Stimulated activated CD8-positive, alpha-beta memory T cell treated with anti-CD3 and anti-CD28 coated beads, Interleukin-4, amount 100 ng/mL, for 24 hours (primary cell): Measurements from ENCODE around the gene UNC5B.

Experiments
- DNase-seq: peaks from one replicate; pipeline ENCODE4 v3.0.0-alpha.2; 2020; ENCODE audit warnings: low read depth

The UNC5B gene

DNA sequence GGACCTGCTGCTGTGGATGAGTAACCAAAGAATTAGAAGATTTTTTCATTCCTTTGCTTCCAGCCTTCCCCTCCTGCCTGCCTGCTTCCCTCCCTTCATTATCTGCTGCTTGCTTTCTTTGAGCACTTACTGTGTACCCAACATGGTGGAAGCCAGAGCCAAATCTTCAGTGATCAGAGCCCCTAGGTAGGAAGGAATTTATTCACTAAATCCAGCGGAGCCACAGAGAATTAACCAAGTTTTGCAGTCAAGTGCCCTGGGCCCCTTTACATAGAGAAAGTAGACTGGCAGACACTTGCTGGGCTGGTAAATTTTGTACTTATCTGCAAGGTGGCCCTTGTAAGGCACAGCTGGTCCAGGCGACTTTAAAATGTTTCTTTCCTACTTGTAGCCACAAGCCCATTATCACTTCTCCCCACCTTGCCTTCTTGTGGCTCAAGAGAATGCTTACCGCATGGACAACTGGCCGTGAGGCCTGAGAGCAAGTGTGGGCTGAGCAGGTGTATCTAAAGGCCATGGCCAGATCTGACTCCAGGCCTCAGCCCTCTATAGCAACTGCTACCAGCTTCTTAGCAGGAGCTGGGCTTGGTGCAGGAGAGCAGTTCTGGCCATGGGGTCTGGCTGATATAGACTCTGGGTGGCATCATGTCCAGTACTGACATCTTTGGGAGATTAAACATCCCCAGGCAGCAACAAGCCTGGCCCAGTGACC is 11.1 kb downstream of the UNC5B start:
- no peak for DNase-seq

DNA sequence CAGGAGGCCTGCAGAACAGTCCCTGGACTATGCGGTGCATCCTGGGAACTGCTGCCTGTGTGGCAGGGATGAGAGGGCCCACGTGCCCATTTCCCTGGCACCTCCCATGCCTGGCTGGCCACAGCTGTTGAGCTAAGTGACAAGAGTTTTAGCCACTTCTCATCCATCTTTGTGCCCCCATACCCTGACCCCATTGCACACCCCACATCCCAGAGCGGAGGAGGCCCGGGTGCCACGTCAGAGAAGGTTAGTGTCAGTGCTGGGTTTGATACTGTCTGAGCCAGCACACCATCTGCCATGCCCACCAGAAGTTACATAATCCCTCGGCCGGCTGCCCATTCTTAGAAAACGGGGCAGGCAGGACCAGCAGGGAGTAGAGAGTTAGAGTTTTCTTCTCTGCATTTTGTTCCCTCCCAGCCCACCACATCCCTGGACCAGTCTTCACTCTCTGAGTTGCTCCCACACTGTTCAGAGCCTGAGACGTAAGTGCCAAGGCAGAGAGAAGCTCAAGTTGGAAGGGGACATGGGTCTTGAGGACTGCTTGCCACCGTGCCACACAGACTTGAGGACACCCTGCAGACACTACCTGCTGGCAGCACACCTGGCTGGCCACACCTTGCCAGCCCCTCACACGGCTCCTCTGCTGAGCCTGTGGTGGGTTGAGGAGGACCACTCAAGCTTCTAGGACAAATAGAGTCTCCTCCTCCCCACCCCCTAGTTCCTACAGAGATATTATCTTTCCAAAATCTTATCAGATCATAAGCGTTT is 13.1 kb downstream of the UNC5B start:
- no peak for DNase-seq

DNA sequence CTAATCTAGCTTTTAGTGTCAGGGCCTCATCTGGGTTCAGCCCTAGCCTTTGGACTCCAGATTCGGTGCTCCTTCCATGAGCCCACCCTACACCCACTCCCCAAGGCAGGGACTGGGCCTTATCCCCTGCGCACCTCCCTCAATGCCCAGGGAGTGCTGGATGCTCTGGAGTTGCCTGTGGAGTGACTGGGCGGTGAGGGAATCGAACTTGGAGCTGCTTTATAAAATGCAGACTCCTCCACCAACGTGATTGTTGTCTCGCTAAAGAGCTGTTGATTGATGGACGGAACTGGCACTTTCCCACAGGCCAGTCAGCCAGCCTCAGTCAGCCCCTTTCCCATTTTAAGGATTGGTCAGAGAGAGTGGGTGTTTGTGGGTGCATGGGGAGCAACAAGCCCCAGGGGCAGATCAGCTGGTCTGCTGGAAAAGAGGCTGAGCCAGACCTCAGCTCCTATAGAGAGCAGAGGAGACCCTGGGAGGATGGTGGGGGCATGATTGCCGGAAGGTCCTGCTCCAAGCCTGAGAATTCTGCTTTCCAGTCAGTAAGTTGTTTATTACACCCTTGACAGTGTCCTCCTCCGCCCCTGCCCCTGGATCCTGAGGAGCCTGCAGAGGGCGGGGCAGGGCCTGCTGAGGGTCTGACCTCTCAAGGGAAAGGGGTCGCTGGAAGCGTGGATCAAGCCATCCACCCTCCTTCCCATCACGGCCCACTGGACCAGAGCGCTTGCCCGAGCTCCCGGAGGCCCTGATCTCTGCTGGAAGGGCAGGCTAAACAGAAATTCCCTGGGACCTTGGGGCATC is 16.7 kb downstream of the UNC5B start:
- DNase-seq: no peak

DNA sequence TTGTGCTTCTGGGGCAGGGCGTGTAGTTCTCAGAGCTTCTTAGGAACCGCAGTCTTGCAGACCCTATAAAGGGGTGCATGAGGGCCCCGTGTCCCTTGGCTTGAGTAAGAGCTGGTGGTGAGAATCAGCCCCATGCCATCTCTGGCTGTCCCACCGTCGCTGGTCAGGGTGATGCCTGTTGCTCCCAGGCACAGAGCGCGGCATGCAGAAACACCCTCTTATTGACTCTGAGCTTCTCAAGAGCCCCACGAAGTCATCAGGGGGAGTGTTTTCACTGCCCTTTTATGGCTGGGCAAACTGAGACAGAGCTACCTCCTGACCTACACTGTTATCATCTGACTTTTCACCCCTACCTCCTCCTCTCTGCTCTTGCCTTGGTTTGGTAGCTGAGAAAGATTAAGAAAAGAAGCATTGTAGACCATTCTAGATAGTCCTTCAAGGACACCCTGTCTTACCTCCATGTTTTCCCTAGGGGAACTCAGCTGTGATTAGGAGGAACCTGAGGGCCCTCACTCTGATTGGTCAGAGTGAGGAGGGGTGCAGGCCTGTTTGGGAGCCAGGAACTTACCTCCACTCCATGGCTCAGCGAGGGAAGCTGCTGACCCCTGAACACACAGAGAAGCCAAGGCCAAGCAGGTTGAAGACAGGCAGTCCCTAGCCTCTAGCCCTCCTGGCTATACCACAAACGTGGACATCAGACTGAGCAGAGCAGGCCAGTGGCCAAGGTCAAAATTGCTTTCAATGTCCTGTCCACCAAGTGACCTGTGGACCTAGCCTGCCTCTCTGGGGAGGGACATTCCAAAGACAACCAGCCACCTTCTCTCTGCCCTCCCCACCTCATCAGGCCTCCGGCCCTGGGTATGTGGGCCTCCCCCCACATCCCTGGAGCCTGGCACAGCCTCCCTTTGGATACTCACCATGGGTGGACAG is 17.6 kb downstream of the UNC5B start:
- no peak for DNase-seq

DNA sequence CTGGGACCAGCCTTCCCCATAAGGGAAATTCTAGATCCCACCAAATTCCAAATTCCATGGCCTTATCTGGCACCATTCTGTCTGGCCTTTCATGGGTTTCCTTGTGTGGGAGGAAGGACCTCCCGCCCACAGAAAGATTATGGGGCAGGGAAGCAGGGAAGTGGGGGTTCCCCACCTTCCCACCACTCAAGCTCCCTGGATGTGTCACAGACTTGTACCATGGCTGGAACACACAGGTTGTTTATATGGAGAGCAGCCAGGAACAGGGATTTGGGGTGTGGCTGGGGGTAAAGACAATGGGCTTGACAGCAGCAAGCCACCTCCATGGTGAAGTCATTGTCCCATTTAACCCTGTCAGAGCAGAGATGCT is 18.3 kb downstream of the UNC5B start:
- no peak for DNase-seq

DNA sequence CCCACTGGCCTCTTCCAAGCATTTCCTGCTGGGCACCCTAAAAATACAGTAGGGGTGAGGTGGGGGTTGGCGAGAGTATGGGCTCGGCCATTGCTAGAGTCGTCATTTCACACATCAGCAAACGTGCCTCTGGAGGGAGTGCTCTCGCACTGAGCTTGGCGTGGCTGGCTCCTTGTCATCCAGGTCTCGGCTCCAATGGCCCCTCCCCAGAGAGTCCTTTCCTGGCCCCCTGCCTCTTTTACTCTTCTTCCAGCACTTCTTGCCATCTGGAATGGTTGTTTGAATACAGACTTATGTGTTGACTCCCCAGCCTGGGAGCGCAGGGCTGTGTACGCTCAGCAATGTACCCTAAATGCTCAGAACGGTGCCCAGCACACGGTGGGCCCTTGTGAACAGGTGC is 18.8 kb downstream of the UNC5B start:
- DNase-seq: no peak

DNA sequence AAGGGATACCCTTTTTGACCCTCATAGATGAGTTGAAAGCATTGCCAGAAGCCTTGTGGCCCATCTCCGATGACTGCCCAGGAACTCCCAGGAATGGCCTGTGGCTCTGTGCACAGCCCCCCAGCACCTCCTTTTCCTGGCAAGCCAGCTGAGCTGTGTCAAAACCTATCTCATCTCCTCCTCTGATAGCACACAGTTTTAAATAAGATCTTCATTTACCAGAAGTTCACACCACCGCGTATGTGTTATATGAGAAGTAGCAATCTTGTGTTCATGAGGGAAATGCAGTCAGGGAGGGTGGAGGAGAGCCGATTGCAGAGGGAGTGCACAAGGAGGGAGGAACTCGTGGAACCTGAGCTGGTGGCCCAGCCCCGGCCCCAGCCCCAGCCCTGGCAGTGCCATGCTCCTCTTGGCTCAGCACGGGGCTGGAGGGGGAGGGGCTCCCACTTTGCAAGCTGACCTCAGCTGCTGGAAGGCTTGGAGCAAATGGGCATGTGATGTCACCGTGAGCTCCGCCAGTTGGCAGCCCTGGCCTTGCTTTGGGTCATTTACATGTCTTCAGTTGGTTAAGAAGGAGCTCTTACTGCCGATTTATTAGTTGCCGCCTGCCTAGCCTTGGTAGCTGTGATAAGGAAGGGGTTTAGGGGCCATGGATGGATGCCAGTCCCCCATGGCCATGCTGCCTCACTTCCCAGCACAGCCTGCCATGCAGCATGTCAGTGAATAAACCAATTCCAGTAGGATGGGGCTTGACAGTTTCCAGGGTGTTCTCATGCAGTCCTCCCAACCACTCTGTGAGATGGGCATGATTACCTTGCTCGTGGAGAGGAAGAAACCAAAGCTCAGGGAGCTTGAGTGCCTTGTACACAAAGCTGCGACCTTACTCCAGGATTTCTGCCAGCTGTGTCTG is 20.0 kb downstream of the UNC5B start:
- DNase-seq: no peak

DNA sequence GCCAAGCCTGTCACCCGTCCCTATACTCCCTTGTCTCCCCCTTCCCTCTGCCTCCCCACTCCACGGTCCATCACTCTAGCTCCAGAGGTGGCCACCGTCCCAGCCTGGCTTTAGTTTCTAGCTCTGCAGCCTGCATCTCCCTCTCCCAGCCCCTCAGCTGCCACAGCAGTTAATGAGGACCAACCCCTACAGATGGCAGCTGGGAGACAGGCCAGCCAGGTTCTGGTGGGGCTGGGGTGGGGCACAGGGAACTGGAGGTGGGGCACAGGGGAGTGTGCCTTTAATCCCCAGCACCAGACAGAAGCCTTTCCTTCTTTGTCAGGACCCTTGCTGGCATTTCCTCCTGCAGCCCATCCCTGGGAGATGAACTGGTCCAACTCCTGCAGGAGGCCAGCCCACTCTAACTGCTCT is 21.1 kb downstream of the UNC5B start:
- DNase-seq: no peak

DNA sequence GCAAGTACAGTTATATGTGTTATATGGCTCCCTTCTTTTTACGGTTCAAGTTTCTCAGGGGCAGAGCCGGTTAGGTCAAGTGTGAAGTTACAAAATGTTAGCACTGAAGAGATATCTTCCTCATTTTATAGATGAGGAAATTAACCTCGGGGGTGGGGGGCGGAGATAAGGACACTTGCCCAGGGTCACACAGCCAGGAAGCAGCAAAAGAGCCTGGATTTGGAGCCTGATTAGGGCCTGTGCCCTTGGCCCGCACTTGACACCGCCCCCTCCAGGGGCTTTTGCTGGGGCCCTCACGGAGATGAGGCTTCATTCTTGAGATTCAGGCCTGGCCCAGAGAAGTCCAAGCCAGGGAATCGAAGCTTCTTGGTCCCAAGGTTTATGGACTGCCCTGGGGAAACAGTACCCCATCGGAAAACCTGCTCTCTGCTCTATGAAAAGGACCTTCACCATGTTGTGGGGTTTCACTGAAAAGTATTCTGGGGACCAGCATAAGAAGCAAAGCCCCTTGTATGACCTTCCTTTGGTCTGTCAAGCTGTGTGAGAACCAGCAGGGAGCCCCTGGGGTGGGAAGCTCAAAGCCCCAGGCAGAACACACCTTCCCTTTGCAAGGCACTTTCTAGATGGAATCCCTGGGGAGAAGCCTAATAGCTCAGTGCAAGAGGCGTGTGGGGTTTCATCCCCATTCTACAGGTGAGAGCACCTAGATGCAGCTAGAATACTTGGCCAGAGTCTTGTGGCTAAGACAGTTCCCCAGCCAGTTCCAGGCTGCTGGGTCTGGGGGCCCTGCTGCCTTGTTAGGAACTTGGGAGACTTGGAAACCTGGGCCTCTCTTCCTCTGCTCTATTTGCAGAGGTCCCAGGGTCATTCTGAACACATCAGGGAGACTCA is 21.9 kb downstream of the UNC5B start:
- DNase-seq: no peak

DNA sequence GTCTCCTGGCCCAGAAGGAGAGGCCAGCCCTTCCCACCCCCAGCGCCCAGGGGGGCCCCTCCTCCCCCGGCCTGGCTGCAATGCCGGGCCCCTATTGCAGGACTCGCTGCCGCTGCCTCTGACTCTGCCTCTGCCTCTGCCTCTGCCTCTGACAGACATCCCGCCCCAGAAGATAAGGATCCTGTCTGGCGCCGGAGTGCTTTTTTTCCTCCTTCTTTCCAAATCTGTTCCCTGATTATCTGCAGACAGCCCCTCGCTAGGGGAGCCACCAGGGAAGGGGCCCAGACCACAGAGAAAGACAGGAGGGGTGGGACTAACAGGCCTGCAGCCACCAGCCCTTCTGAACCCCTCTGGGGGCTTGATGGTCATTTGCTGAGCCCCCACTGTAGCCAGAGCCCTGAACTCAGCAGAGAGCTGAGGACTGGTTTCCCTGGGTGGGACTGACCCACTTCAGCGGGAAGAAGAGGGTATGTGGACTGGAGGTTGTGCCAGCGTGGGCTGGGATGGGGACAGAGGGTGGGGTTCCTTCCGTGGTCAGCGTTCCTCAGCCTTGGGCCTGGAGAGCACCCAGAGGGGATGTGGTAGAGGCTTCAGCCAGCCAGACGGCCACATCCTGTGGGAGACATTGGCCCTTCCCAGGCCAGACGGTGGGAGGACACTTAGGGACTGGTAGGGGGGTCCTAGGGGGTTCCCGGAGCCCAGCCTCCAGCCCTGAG is 22.8 kb downstream of the UNC5B start:
- no peak for DNase-seq

DNA sequence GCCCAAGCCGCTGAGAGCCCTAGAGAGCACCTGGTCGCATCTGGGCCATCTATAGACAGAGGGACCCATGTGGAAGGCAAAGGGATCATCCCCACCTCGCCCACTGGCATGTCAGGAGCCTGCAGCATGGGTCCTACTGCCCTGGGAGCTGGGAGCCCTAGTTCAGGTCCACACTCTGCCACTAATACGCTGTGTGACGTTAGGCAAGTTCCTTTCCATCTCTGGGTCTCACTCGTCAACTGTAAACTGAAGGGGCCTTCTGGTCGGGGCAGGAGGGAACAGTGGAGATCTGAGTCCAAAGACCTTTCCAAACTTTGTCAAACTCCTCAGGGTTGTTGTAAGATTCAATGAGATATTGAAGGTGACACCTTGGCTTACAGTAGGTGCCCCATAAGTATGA is 23.4 kb downstream of the UNC5B start:
- DNase-seq: no peak

DNA sequence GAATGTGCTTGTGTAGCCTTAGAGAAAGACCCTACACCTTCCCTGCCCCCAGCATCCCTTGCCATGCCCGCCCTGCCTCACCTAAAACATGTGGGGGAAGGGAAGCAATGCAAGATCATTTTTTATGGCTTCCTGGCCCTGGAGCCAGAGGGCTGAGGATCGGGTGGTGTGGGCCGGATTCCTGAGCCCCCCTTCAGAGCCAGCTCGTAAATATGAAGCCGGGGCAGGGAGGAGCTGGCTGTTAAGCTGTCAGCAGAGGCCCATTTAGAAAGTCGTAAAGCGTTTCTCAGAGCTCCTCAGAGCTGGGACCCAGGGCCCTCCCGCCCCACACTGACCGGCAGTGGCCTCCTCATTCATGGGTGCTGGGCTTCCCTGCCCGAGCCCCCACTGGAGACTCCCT is 23.9 kb downstream of the UNC5B start:
- no peak for DNase-seq

DNA sequence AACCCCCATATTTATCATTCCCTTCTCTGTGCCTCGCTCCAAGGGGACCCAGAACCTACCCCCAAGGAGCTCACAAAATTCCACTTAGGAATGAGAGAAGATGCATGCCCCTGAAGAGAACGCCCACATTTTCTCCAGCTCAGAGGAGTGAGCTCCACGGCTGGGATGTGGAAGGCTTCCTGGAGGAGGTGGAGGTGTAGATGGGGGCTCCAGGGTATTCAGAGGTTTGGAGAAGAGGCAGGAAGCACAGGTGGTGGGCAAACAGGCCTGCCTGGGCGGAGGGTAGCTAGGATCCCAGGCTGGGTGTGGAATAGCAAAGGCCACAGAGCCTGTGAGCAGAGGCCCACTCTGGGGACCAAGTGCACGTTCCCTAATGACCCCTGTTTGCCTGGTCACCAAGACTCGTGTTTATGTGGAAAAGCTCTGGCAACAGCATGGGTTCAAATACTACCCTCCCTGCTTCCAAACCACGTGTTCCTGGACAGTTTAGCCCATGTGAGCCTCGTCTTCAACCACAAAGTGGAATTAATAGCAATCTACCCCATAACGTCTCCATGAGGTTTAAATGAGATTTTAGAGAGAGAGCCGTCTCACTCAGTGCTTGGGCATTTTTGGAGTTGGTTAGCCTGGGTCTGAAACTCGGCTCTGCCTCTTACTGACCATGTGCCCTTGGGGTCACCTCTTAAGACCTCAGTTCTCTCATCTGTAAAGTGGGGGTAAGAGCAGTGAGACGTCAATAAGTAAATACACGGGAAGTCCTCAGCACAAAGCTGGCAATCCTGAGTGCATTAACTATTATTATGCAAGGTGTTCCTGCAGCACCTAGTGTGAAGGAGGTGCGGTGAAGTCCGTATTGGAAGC is 24.7 kb downstream of the UNC5B start:
- DNase-seq: no peak

DNA sequence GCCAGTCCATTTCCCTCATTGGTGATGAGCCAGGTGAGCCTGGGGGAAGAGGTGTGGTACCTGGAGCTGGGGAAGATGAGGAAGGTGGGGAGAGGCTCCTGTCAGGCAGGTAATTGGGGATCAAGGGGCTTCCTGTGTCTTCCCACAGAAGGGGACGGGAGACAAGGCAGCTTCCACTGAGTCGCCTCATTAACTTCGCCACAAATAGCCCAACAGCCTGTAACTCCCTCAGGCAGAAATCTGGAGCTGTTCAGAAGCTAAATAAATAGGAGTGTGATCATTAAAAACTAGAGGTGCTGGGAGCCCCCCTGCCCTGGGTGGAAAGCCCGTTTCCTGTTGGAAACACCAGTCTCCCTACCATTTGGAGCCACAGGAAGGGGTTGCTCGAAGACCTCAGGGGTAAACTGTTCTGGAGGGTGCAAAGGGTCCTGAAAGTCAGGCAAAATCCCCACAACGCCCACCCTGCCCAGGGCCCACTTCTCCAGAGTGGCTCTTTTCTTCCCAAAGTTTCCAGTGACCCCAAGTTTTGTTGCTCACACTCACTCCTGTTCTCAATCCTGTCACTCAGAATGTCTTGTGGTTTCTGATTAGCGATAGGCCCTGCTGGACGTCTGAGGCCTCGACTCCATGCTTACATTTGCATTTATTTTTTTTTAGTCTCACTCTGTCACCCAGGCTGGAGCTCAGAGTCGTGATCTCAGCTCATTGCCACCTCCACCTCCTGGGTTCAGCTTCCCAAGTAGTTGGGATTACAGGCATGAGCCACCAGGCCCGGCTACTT is 25.7 kb downstream of the UNC5B start:
- no peak for DNase-seq

DNA sequence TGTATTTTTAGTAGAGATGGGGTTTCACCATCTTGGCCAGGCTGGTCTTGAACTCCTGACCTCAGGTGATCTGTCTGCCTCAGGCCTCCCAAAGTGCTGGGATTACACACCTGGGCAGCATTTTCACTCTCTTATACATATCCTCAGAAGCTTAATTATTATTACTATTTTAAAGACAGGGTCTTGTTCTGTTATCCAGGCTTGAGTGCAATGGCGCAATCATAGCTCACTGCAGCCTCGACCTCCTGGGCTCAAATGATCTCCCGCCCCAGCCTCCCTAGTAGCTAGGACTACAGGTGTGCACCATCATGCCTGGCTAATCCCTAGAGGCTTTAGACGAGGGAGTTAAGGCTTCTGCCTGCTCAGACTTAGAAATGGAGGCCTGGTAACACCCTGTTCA is 26.3 kb downstream of the UNC5B start:
- no peak for DNase-seq

DNA sequence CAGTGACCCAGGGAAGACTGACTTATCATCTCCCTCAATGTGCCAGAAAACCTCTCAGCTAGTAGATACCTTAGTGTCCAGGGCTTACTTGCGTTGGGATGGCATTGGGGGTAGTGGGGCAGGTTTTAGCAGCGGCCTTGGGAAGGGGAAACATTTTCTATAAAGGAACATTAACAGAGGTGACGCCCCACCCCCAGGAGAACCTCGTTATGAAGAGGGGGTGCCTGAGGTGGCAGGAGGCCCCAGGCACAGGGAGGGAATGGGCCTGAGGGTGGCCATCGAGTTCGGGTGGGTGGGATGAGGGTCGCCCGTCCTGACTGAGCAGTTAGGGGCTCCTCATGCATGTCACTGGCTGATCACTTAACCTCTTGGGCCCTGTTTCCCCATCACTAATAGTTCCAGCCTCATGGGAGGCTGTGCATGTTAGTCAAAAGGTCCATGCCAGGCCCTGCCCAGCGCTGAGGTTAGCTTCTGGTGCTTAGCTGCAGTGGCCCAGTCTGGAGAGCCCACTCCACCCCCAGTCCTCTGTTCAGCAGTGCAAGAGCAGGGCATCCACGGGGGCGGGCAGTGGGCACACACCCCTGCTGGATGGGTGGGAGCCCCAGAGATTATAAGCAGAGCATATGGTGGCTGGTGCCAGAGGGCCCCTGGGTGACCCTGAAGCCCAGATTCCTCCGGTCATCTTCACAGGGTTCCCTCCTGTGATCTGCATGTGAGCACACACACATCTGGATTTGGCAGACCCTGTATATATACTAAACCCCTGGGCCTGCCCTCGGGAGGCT is 27.0 kb downstream of the UNC5B start:
- DNase-seq: no peak
